ENCODE results near the gene LSAMP. TPM values are rescaled to one million over a fixed set of nuclear protein-coding genes. Genes with fewer than 3 reads are reported as not detected.

The LSAMP gene
- total RNA-seq, 1 experiment from 2014 or later, result 3.1 TPM

DNA sequence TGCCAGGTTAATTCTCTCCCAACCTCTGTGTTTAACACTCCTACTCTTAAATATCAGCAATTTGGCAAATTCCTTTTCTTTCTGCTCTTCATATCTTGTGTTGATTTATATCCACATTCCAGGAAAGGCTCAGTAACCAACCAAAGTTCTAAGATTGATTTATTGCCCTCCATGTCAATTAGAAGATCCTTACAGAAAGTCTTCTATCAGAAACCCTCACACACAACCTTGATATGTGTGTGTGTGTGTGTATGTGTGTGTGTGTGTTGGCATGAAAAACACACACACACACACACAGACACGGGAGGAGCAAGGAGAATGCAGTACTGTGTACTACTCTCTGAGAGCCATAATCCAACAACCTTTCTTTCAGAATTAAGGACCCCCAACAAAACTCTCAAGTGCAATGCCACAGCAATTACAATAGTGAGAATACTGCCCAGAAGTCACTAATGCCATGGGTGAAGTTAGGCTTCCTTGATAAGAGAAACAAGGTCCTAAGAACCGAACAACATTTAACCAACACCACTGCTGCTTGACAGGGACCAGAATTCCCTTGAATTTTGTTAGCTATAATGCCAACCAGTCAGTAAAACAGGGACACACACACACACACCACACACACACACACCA lies 1.1 kb downstream of the LSAMP start:
- peak overlapping the region; percentile 65 for H3K27ac ChIP-seq (ENCODE audit: low read length)
- H3K9me3 ChIP-seq (ENCODE audit: control insufficient read depth, insufficient read depth, low read depth, low read length), result no peaks in the 10 kb centered on the region
- in situ Hi-C loops (cut with HindIII; ENCODE audit: low pct_unique_long_range_greater_than_20kb, low sequenced_read_pairs), result no loop called here
- H3K4me3 ChIP-seq (ENCODE audit: low read depth in 2 of 2, low read length in 2 of 2), result peak overlapping the region; percentile 39 to 40
- DNase-seq (ENCODE audit: low read depth, low spot score) (no peak), ATAC-seq (no peak)
- H3K27me3 ChIP-seq (ENCODE audit: control insufficient read depth, insufficient read depth, low read length), result 0 out of 2 replicates have a peak, but pooled peaks cover 3% of the 10 kb centered on the region
- BruUV-seq (replicated peaks), result no TSS peak
- intact Hi-C loops (cut with micrococcal nuclease; ENCODE audit: unreplicated experiment), result no loop called here
- POLR2A ChIA-PET, result no interaction called here
- H3K36me3 ChIP-seq (ENCODE audit: control insufficient read depth, insufficient read depth, low read length), result no peaks in the 10 kb centered on the region
- no peaks in the 10 kb centered on the region for H3K4me1 ChIP-seq (ENCODE audit: control insufficient read depth, insufficient read depth, low read length)
- no peak for TF ChIP-seq TCF7L2 (IDR thresholded peaks at IDR 0.05; ENCODE audit: low read depth, low read length)
- CTCF ChIA-PET, result no interaction called here

DNA sequence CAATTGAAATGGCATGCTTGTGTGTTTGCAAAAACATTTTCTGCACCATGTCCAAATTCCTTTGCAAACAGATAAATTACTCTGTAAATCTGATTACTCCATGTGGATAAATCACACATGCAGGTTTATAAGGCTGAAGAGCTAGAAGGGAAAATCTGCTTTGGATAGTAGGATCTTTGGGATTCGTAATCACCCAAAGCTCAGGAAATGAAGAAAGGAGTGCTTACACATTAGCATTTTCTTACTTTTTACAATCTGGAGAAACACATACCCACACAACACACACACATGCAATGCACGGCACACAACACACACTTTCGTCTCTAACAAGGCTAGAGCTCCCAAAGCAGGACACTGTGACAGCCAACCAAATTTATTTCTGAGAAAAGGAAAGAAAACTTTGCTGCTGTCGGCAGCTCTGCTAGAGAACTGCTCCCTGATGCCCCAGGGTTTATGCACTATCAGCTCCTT lies 2.1 kb downstream of the LSAMP start:
- in situ Hi-C loops (cut with HindIII; ENCODE audit: low pct_unique_long_range_greater_than_20kb, low sequenced_read_pairs) (no loop called here), intact Hi-C loops (cut with micrococcal nuclease; ENCODE audit: unreplicated experiment) (no loop called here)
- no peak for DNase-seq (ENCODE audit: low read depth, low spot score)
- POLR2A ChIA-PET, result no interaction called here
- CTCF ChIA-PET, result no interaction called here
- TF ChIP-seq SIN3A (IDR thresholded peaks at IDR 0.05; ENCODE audit: borderline replicate concordance, insufficient read depth, low read depth, low read length), result no peak
- peak; percentile 37; the same call in 1 of the 2 replicates for ATAC-seq
- no peaks in the 10 kb centered on the region for H3K4me1 ChIP-seq (ENCODE audit: control insufficient read depth, insufficient read depth, low read length)
- no peaks in the 10 kb centered on the region for H3K36me3 ChIP-seq (ENCODE audit: control insufficient read depth, insufficient read depth, low read length)
- no peaks in the 10 kb centered on the region for H3K9me3 ChIP-seq (ENCODE audit: control insufficient read depth, insufficient read depth, low read depth, low read length)
- no TSS peak for BruUV-seq (replicated peaks)
- H3K4me3 ChIP-seq (ENCODE audit: low read depth in 2 of 2, low read length in 2 of 2), result peak overlapping the region; percentile 39 to 40
- 0 out of 2 replicates have a peak, but pooled peaks cover 3% of the 10 kb centered on the region for H3K27me3 ChIP-seq (ENCODE audit: control insufficient read depth, insufficient read depth, low read length)
- no peak overlapping the region for H3K27ac ChIP-seq (ENCODE audit: low read length)

DNA sequence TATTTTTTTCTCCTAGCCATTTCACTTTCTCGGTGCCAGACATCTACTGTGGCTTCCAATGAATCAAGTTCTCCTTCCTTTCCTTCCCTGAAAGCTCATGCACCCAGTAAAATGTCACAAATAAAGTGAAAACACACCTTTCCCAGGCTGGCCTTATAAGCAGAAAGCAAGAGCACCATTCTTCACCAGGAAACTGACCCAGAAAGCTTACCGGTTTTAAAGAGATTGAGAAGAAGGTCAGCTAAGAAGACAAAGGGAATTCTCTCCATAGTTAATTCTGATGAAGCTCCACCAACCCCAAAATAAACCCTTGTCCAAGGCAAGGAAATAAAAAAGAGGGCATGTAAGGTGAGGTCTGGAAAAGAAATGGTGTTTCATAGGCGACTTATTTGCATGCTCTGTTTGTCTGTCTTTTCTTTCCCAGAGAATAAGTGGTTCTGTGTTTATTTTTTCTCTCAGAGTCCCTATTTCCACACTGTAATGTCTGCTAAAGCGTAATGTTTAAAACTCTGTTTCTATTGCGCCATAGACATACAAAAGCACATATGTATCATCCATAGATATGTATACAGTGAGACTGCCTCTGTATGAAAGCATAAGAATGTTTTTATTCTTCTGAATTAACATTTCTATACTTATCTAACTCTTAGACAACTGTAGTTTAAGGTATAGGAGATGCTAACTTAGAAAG lies 2.8 kb downstream of the LSAMP start:
- Histone ChIP-seq H3K4me1 (ENCODE audit: control insufficient read depth, insufficient read depth, low read length) (no peaks in the 10 kb centered on the region), H3K36me3 (ENCODE audit: control insufficient read depth, insufficient read depth, low read length) (no peaks in the 10 kb centered on the region), H3K9me3 (ENCODE audit: control insufficient read depth, insufficient read depth, low read depth, low read length) (no peaks in the 10 kb centered on the region), H3K27me3 (ENCODE audit: control insufficient read depth, insufficient read depth, low read length) (0 out of 2 replicates have a peak, but pooled peaks cover 3% of the 10 kb centered on the region), H3K27ac (ENCODE audit: low read length) (peak overlapping the region; percentile 44; the same call in 1 of the 2 replicates), H3K4me3 (ENCODE audit: low read depth in 2 of 2, low read length in 2 of 2) (peak overlapping the region; percentile 36 to 39; a peak in 3 of 4 replicates)
- in situ Hi-C loops (cut with HindIII; ENCODE audit: low pct_unique_long_range_greater_than_20kb, low sequenced_read_pairs), result no loop called here
- DNase-seq (ENCODE audit: low read depth, low spot score), result no peak
- ChIA-PET POLR2A (no interaction called here), CTCF (no interaction called here)
- no peak for ATAC-seq
- intact Hi-C loops (cut with micrococcal nuclease; ENCODE audit: unreplicated experiment), result no loop called here
- no TSS peak for BruUV-seq (replicated peaks)
- TF ChIP-seq SIN3A (IDR thresholded peaks at IDR 0.05; ENCODE audit: borderline replicate concordance, insufficient read depth, low read depth, low read length) (no peak), TCF7L2 (IDR thresholded peaks at IDR 0.05; ENCODE audit: low read depth, low read length) (no peak), POLR2AphosphoS5 (IDR thresholded peaks at IDR 0.05; ENCODE audit: low read depth, low read length) (no peak)
- TF ChIP-seq, protein P1, sequence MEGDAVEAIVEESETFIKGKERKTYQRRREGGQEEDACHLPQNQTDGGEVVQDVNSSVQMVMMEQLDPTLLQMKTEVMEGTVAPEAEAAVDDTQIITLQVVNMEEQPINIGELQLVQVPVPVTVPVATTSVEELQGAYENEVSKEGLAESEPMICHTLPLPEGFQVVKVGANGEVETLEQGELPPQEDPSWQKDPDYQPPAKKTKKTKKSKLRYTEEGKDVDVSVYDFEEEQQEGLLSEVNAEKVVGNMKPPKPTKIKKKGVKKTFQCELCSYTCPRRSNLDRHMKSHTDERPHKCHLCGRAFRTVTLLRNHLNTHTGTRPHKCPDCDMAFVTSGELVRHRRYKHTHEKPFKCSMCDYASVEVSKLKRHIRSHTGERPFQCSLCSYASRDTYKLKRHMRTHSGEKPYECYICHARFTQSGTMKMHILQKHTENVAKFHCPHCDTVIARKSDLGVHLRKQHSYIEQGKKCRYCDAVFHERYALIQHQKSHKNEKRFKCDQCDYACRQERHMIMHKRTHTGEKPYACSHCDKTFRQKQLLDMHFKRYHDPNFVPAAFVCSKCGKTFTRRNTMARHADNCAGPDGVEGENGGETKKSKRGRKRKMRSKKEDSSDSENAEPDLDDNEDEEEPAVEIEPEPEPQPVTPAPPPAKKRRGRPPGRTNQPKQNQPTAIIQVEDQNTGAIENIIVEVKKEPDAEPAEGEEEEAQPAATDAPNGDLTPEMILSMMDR (IDR thresholded peaks at IDR 0.05), result no peak
- TF ChIP-seq, protein P2, sequence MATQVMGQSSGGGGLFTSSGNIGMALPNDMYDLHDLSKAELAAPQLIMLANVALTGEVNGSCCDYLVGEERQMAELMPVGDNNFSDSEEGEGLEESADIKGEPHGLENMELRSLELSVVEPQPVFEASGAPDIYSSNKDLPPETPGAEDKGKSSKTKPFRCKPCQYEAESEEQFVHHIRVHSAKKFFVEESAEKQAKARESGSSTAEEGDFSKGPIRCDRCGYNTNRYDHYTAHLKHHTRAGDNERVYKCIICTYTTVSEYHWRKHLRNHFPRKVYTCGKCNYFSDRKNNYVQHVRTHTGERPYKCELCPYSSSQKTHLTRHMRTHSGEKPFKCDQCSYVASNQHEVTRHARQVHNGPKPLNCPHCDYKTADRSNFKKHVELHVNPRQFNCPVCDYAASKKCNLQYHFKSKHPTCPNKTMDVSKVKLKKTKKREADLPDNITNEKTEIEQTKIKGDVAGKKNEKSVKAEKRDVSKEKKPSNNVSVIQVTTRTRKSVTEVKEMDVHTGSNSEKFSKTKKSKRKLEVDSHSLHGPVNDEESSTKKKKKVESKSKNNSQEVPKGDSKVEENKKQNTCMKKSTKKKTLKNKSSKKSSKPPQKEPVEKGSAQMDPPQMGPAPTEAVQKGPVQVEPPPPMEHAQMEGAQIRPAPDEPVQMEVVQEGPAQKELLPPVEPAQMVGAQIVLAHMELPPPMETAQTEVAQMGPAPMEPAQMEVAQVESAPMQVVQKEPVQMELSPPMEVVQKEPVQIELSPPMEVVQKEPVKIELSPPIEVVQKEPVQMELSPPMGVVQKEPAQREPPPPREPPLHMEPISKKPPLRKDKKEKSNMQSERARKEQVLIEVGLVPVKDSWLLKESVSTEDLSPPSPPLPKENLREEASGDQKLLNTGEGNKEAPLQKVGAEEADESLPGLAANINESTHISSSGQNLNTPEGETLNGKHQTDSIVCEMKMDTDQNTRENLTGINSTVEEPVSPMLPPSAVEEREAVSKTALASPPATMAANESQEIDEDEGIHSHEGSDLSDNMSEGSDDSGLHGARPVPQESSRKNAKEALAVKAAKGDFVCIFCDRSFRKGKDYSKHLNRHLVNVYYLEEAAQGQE (IDR thresholded peaks at IDR 0.05; ENCODE audit: insufficient read depth in 1 of 2, low read depth in 2 of 2, low read length in 1 of 2), result no peak
